Upper lobe of left lung (tissue), 4 donors: ENCODE measurements around the gene DPH2.

Experiments used
- EP300 ChIP-seq, 4 donors: sonication (generic); formaldehyde crosslinking; IDR thresholded peaks; one replicate each; pipeline ENCODE4 v1.5.1; 2017; ENCODE audit warnings: antibody characterized with exemption in 4 of 4, control low read depth in 2 of 4
- POLR2A ChIP-seq, 4 donors: fragments of 450-650 bp; IDR thresholded peaks; one replicate each; pipeline ENCODE4 v1.5.1; 2016 to 2017; ENCODE audit warnings: antibody characterized with exemption in 4 of 4, mild to moderate bottlenecking in 2 of 4
- POLR2AphosphoS5 ChIP-seq, 2 donors: sonication (generic); formaldehyde crosslinking; IDR thresholded peaks; one replicate each; pipeline ENCODE4 v1.5.1; 2017; ENCODE audit warnings: antibody characterized with exemption in 2 of 2
- TF ChIP-seq, protein P1 (sequence below), 6 experiments: fragments of 450-650 bp in 4 of 6; fragments of 200-600 bp in 2 of 6; sonication (generic) in 2 of 6; IDR thresholded peaks; one replicate each; pipeline ENCODE4 v1.5.1; 2016 to 2019; ENCODE audit warnings: antibody characterized with exemption in 6 of 6

DNA sequence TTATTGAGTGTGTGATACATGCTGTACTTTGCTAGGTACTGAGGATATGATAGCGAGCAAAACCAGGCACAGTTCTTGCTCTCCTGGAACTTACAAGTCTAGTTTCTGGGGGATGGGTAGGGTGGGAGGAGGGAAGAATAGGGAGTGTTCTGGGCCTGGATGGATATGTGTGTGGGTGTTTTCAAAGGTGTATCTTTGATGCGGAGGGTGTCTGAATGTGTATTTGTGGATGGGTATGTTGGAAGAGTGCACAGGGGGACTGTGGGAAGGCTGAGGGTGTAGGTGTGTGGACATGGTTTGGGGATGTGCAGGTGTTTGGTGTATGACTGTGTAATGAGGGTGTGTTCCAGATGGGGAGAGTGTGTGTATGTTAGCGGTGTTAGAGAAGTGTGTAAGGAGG, 4.5 kb upstream of the DPH2 start:
- TF ChIP-seq POLR2AphosphoS5 (IDR thresholded peaks at IDR 0.05) (no peak), POLR2A (IDR thresholded peaks at IDR 0.05) (no peak), EP300 (IDR thresholded peaks at IDR 0.05) (no peak)
- TF ChIP-seq, protein P1, sequence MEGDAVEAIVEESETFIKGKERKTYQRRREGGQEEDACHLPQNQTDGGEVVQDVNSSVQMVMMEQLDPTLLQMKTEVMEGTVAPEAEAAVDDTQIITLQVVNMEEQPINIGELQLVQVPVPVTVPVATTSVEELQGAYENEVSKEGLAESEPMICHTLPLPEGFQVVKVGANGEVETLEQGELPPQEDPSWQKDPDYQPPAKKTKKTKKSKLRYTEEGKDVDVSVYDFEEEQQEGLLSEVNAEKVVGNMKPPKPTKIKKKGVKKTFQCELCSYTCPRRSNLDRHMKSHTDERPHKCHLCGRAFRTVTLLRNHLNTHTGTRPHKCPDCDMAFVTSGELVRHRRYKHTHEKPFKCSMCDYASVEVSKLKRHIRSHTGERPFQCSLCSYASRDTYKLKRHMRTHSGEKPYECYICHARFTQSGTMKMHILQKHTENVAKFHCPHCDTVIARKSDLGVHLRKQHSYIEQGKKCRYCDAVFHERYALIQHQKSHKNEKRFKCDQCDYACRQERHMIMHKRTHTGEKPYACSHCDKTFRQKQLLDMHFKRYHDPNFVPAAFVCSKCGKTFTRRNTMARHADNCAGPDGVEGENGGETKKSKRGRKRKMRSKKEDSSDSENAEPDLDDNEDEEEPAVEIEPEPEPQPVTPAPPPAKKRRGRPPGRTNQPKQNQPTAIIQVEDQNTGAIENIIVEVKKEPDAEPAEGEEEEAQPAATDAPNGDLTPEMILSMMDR (IDR thresholded peaks at IDR 0.05) = no peak
